Measurements from ENCODE around the gene ADAD1. TPM values are rescaled to one million over a fixed set of nuclear protein-coding genes. Genes with fewer than 3 reads are reported as not detected.

The ADAD1 gene
- total RNA-seq, 1 donor from 2014 or later = not detected

GRCh38 chr4:122456231-122457116 is 77.7 kb downstream of the ADAD1 start, which contains the start of gene IL2:
TSS of gene IL2 (minus strand) at chr4:122456725. CDS start at chr4:122456440, 285 bp downstream.
- DNase-seq (ENCODE audit: low read depth in 2 of 2) = no peak

- peak in 1 of 2 donors; percentile 5 for DNase-seq (ENCODE audit: low read depth in 2 of 2)
Observed at GRCh38 chr4:122458625-122459024, 79.8 kb downstream of the ADAD1 start.

- DNase-seq (ENCODE audit: low read depth in 2 of 2) = no peak
Observed at GRCh38 chr4:122469457-122469856, 90.6 kb downstream of the ADAD1 start.

- DNase-seq (ENCODE audit: low read depth in 2 of 2) = no peak
Observed at GRCh38 chr4:122475233-122475632, 96.4 kb downstream of the ADAD1 start.

- no peak for DNase-seq (ENCODE audit: low read depth in 2 of 2)
Observed at GRCh38 chr4:122476126-122476525, 97.3 kb downstream of the ADAD1 start.

- no peak for DNase-seq (ENCODE audit: low read depth in 2 of 2)
Observed at GRCh38 chr4:122476745-122477144, 97.9 kb downstream of the ADAD1 start.

Other genes starting within 250 kb of the ADAD1 start
- 69.3 and 88.1 TPM in 2 replicates for gene BLTP1, start 226.7 kb upstream of the ADAD1 start, total RNA-seq
- gene IL2, start 77.7 kb downstream of the ADAD1 start, total RNA-seq = not detected in 2 replicates
- not detected in 2 replicates for gene IL21, start 242.1 kb downstream of the ADAD1 start, total RNA-seq

Data from dermis microvascular lymphatic vessel endothelial cell (primary cell).